Right atrium auricular region (tissue), 2 donors: ENCODE data around the gene INSM2. TPM values are rescaled to one million over a fixed set of nuclear protein-coding genes. Genes with fewer than 3 reads are reported as not detected.

Source experiments
- DNase-seq: peaks from one replicate; pipeline ENCODE4 v3.0.0-alpha.2; 2019; ENCODE audit warnings: low spot score
- H3K27ac ChIP-seq, 2 donors: fragments of 200-600 bp; sonication (generic); 1 replicate in 1 of 2; 2 replicates in 1 of 2; pipeline ENCODE4 v1.5.1; 2016 to 2019
- H3K27me3 ChIP-seq, 2 donors: fragments of 200-600 bp; sonication (generic); one replicate each; pipeline versions ENCODE4 v1.5.1 to v1.6.0; 2017 to 2019
- H3K36me3 ChIP-seq: fragments of 200-600 bp; sonication (generic); one replicate; pipeline ENCODE4 v1.5.1; 2016
- H3K4me1 ChIP-seq, 2 donors: fragments of 200-600 bp; sonication (generic); one replicate each; pipeline versions ENCODE4 v1.5.1 to v1.6.0; 2017 to 2019
- H3K4me3 ChIP-seq, 2 donors: fragments of 200-600 bp; sonication (generic); 1 replicate in 1 of 2; 2 replicates in 1 of 2; pipeline ENCODE4 v1.5.1; 2017 to 2019; ENCODE audit warnings: mild to moderate bottlenecking in 1 of 2, moderate library complexity in 1 of 2
- H3K9me3 ChIP-seq, 2 donors: fragments of 200-600 bp; sonication (generic); one replicate each; pipeline ENCODE4 v1.5.1; 2019
- CTCF ChIP-seq, 2 donors: fragments of 200-600 bp; sonication (generic); IDR thresholded peaks; one replicate each; pipeline ENCODE4 v1.5.1; 2019; ENCODE audit warnings: antibody characterized with exemption in 2 of 2
- total RNA-seq, 2 donors: library from RNA; depleted of rRNA; stranded (reverse); fragments of >200 nt; gene quantifications; one replicate each; pipeline ENCODE4 v1.1.0, GENCODE V29; 2016

The INSM2 gene
- total RNA-seq, 2 donors from 2014 or later = not detected

GRCh38 chr14:35534208-35534872 is 376 bp downstream of the INSM2 start:
- peaks cover 23 to 31% of the 10 kb centered on the region in 2 donors for H3K27me3 ChIP-seq
- H3K9me3 ChIP-seq = no peaks in the 10 kb centered on the region
- no peak for TF ChIP-seq CTCF (IDR thresholded peaks at IDR 0.05)
- peak overlapping the region; percentile 24 to 59 for H3K4me3 ChIP-seq
- DNase-seq = no peak
- H3K27ac ChIP-seq = no peak overlapping the region
- H3K36me3 ChIP-seq = peaks cover 6% of the 10 kb centered on the region
- peaks cover 0 to 31% of the 10 kb centered on the region in 2 donors for H3K4me1 ChIP-seq

DNA sequence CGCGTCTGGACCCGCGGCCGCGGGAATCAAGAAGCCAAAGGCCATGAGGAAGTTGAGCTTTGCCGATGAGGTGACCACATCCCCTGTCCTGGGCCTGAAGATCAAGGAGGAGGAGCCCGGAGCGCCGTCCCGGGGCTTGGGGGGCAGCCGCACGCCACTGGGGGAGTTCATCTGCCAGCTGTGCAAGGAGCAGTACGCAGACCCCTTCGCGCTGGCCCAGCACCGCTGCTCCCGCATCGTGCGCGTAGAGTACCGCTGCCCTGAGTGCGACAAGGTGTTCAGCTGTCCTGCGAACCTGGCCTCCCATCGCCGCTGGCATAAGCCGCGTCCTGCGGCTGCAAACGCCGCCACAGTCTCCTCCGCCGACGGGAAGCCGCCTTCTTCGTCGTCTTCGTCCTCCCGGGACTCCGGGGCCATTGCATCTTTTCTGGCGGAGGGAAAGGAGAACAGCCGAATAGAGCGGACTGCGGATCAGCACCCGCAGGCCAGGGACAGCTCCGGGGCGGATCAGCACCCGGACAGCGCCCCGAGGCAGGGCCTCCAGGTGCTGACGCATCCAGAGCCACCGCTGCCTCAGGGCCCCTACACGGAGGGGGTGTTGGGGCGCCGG is 1.0 kb downstream of the INSM2 start:
- Histone ChIP-seq H3K27ac (no peak overlapping the region), H3K4me3 (peak overlapping the region in 1 of 2 donors; percentile 59), H3K4me1 (peaks cover 0 to 31% of the 10 kb centered on the region in 2 donors), H3K36me3 (peaks cover 6% of the 10 kb centered on the region), H3K9me3 (no peaks in the 10 kb centered on the region), H3K27me3 (peaks cover 23 to 31% of the 10 kb centered on the region in 2 donors)
- no peak for DNase-seq
- TF ChIP-seq CTCF (IDR thresholded peaks at IDR 0.05) = no peak

- DNase-seq = no peak
- Histone ChIP-seq H3K36me3 (peaks cover 6% of the 10 kb centered on the region), H3K4me1 (peaks cover 0 to 31% of the 10 kb centered on the region in 2 donors), H3K9me3 (no peaks in the 10 kb centered on the region), H3K27ac (no peak overlapping the region), H3K27me3 (peaks cover 23 to 31% of the 10 kb centered on the region in 2 donors), H3K4me3 (peak overlapping the region in 1 of 2 donors; percentile 59)
- TF ChIP-seq CTCF (IDR thresholded peaks at IDR 0.05) = no peak
Measured at GRCh38 chr14:35535483-35536112, 1.6 kb downstream of the INSM2 start.

- no peak overlapping the region for H3K4me3 ChIP-seq
- no peak for DNase-seq
- TF ChIP-seq CTCF (IDR thresholded peaks at IDR 0.05) = no peak
- peaks cover 6% of the 10 kb centered on the region for H3K36me3 ChIP-seq
- H3K27me3 ChIP-seq = peaks cover 0 to 4% of the 10 kb centered on the region in 2 donors
- H3K27ac ChIP-seq = no peak overlapping the region
- H3K9me3 ChIP-seq = no peaks in the 10 kb centered on the region
- peaks cover 0 to 9% of the 10 kb centered on the region in 2 donors for H3K4me1 ChIP-seq
Measured at GRCh38 chr14:35539969-35540368, 6.0 kb downstream of the INSM2 start.

DNA sequence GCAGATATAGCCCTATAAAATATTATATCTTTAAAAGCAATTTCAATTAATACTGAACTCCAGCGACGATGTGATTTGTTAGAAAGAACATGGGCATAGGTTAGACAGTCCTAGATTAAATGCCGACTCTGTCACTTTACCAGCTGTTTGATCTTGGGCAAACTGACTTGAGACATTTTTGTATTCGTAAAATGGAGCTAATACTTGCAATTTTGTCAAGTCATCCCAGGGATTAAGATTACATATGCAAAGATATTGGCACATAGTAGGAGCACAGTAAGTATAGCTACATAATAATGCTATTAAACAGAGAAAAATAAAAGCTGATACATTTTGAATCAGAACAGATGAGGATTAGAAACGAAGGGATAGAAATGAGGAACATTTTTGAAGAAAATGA is 9.0 kb downstream of the INSM2 start:
- peaks cover under 1% of the 10 kb centered on the region for H3K36me3 ChIP-seq
- H3K4me3 ChIP-seq = no peak overlapping the region
- DNase-seq = no peak
- H3K9me3 ChIP-seq = no peaks in the 10 kb centered on the region
- no peaks in the 10 kb centered on the region for H3K27me3 ChIP-seq
- no peak overlapping the region for H3K27ac ChIP-seq
- no peaks in the 10 kb centered on the region for H3K4me1 ChIP-seq
- no peak for TF ChIP-seq CTCF (IDR thresholded peaks at IDR 0.05)
